Right cardiac atrium (tissue), 5 donors: ENCODE data around the gene AHR. TPM values are rescaled to one million over a fixed set of nuclear protein-coding genes. Genes with fewer than 3 reads are reported as not detected.

Source experiments
- ATAC-seq, 2 donors: fragments of 200-7000 bp; cut with Tn5 transposase; one replicate each; pipeline versions ENCODE4 v1.8.0 to v1.9.1; 2020; ENCODE audit warnings: moderate library complexity in 2 of 2, mild to moderate bottlenecking in 1 of 2
- DNase-seq, 3 donors: peaks; one replicate each; pipeline ENCODE4 v3.0.0-alpha.2; 2020
- H3K27ac ChIP-seq: one replicate; pipeline ENCODE4 v1.5.1; 2013; ENCODE audit warnings: mild to moderate bottlenecking, low read length, control low read depth, moderate library complexity
- H3K27me3 ChIP-seq: one replicate; pipeline ENCODE4 v1.6.1; 2013; ENCODE audit not compliant: control insufficient read depth, insufficient read depth
- H3K4me1 ChIP-seq: one replicate; pipeline ENCODE4 v1.6.1; 2013; ENCODE audit warnings: low read length; ENCODE audit not compliant: control insufficient read depth, insufficient read depth
- H3K4me3 ChIP-seq: one replicate; pipeline ENCODE4 v1.5.1; 2013; ENCODE audit warnings: low read length, control low read depth
- H3K9me3 ChIP-seq: one replicate; pipeline ENCODE4 v1.6.1; 2013; ENCODE audit warnings: low read length; ENCODE audit not compliant: control insufficient read depth
- WGBS: extraction: QIAGEN DNeasy Blood & Tissue Kit; methylation state at CpG from one replicate; pipeline ENCODE4 v1.1.7; 2013; 5-methylcytosine and 5-hydroxymethylcytosine counted together
- intact Hi-C, 4 donors: fragments of 100-400 bp; cut with DNase I; formaldehyde crosslinking; loops; one replicate each; pipeline versions ENCODE4 v1.11.0 to v1.14.0; 2022 to 2023
- polyA plus RNA-seq: library from polyadenylated mRNA; stranded (reverse); fragments of 200-250 nt; gene quantifications from one replicate; pipeline ENCODE4 v1.2.3, GENCODE V29; 2013
- total RNA-seq, 4 donors: library from RNA; stranded (reverse); fragmentation: NEBNext Ultra II Directional; extraction: Animal tissue kit (Norgen Biotek cat#: 25700); gene quantifications; one replicate each; pipeline ENCODE4 v1.2.1, GENCODE V29; 2021
- donor health status: healthy with polysubstance abuse.
- donor health status: DM: no; HTN: yes; CAD: no.
- donor health status: DM: no; HTN: no; CAD: no.
- donor health status: DM: no; HTN: yes; CAD: no; lungs with severe emphysema.
- donor health status: DM: yes; HTN: yes; CAD: no.

Gene AHR
- total and polyA plus RNA-seq, 5 donors = 7.6 to 30.3 (median 26.5) TPM

- Histone ChIP-seq H3K4me3 (no peak overlapping the region), H3K4me1 (no peaks in the 10 kb centered on the region), H3K27me3 (no peaks in the 10 kb centered on the region), H3K9me3 (no peaks in the 10 kb centered on the region), H3K27ac (no peak overlapping the region)
- intact Hi-C loops = no loop called here
- peak in 1 of 3 donors; percentile 29 for DNase-seq
- peak; percentile 83 to 86 for ATAC-seq
Observed at GRCh38 chr7:17289074-17289645, 9.3 kb upstream of the AHR start.

DNA sequence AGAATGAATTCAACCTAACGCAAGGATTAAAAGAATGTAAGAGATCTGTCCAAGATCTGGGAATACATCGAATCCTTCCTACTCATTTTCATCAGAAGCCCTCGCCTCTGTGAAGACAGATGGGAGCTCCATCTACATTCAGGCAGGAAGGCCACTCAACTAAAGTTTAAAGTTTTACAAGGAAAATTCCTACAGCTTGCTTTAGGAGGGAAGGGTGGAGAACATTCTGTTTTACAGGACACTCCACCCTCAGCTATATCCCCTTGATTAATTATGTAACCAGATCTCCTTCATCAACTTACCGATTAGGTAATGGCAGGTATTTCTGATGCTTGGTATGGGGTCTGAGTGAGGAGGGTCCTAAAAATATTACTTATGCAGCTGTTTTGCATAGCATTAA is 5.6 kb upstream of the AHR start:
- Histone ChIP-seq H3K9me3 (no peaks in the 10 kb centered on the region), H3K4me3 (no peak overlapping the region), H3K27ac (no peak overlapping the region), H3K4me1 (no peaks in the 10 kb centered on the region), H3K27me3 (no peaks in the 10 kb centered on the region)
- intact Hi-C loops = loop anchor here in 2 of 4 donors (10.0 kb wide), 2 partner anchors 58 to 308 kb away; no protein-coding TSS in a partner anchor
- DNase-seq (no peak), ATAC-seq (no peak)
- 72% methylated on average over 4 of the region's 4 CpGs for WGBS

- no peak overlapping the region for H3K4me3 ChIP-seq
- no peaks in the 10 kb centered on the region for H3K27me3 ChIP-seq
- 76% methylated on average over 2 of the region's 2 CpGs for WGBS
- H3K27ac ChIP-seq = no peak overlapping the region
- H3K9me3 ChIP-seq = no peaks in the 10 kb centered on the region
- intact Hi-C loops = loop anchor here in 2 of 4 donors (10.0 kb wide), 2 partner anchors 59 to 309 kb away; no protein-coding TSS in a partner anchor
- no peaks in the 10 kb centered on the region for H3K4me1 ChIP-seq
- DNase-seq (no peak), ATAC-seq (no peak)
Observed at GRCh38 chr7:17293481-17293880, 5.0 kb upstream of the AHR start.

GRCh38 chr7:17297243-17297642 is 1.2 kb upstream of the AHR start:
- Histone ChIP-seq H3K4me1 (no peaks in the 10 kb centered on the region), H3K27me3 (no peaks in the 10 kb centered on the region), H3K27ac (no peak overlapping the region), H3K9me3 (no peaks in the 10 kb centered on the region), H3K4me3 (peak overlapping the region; percentile 18)
- WGBS = 22% methylated on average over 2 of the region's 2 CpGs
- DNase-seq = no peak
- intact Hi-C loops = loop anchor here in 2 of 4 donors (10.0 kb wide), 2 partner anchors 62 to 312 kb away; no protein-coding TSS in a partner anchor
- ATAC-seq = no peak

DNA sequence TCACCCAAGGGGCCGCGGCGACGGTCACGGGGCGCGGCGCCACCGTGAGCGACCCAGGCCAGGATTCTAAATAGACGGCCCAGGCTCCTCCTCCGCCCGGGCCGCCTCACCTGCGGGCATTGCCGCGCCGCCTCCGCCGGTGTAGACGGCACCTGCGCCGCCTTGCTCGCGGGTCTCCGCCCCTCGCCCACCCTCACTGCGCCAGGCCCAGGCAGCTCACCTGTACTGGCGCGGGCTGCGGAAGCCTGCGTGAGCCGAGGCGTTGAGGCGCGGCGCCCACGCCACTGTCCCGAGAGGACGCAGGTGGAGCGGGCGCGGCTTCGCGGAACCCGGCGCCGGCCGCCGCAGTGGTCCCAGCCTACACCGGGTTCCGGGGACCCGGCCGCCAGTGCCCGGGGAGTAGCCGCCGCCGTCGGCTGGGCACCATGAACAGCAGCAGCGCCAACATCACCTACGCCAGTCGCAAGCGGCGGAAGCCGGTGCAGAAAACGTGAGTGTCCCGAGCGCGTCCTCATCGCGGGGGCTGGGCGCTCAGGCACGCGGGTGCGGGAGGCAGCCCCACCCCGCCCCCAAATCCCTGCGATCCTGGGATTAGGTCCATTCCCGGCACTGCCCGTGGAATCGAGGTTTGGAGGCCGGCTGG is 509 bp downstream of the AHR start:
- intact Hi-C loops = loop anchor here in 2 of 4 donors (10.0 kb wide), 2 partner anchors 64 to 314 kb away; no protein-coding TSS in a partner anchor
- H3K9me3 ChIP-seq = no peaks in the 10 kb centered on the region
- peak overlapping the region; percentile 78 for H3K4me3 ChIP-seq
- DNase-seq (peak; percentile 52 to 82 (median 81)), ATAC-seq (peak; percentile 60 to 69)
- H3K4me1 ChIP-seq = no peaks in the 10 kb centered on the region
- H3K27me3 ChIP-seq = no peaks in the 10 kb centered on the region
- WGBS = under 1% methylated on average over 81 of the region's 81 CpGs
- peak overlapping the region; percentile 80 for H3K27ac ChIP-seq

- H3K27me3 ChIP-seq = no peaks in the 10 kb centered on the region
- H3K27ac ChIP-seq = peak overlapping the region; percentile 80
- DNase-seq (no peak), ATAC-seq (peak; percentile 1 to 5)
- peaks cover 2% of the 10 kb centered on the region for H3K4me1 ChIP-seq
- intact Hi-C loops = loop anchor here in 2 of 4 donors (10.0 kb wide), 2 partner anchors 65 to 315 kb away; no protein-coding TSS in a partner anchor
- 3% methylated on average over 13 of the region's 13 CpGs for WGBS
- peak overlapping the region; percentile 78 for H3K4me3 ChIP-seq
- H3K9me3 ChIP-seq = no peaks in the 10 kb centered on the region
Observed at GRCh38 chr7:17299483-17299991, 1.1 kb downstream of the AHR start.

DNA sequence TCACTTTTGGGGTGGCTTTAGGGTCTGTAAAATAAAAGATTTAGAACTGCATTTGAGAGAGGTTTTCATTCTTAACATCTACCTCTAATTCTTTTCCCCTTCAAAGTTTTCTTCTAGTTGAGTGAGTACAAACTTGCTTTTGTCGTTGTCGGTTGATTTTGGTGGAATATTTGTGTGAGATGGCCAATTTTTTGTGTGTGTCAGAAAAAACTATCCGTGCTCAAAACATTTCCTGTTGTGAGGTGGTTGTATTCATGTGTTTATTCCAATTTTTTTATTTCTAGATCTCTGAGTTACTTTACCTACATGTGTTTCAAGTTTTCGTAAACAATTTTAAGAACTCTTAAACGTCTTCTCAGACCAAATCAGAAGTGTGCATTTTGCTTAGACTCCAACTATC is 1.6 kb downstream of the AHR start:
- intact Hi-C loops = loop anchor here in 3 of 4 donors (10.0 kb wide), 5 partner anchors 225 to 345 kb away; no protein-coding TSS in a partner anchor
- Histone ChIP-seq H3K27me3 (no peaks in the 10 kb centered on the region), H3K4me1 (peaks cover 2% of the 10 kb centered on the region), H3K9me3 (no peaks in the 10 kb centered on the region), H3K27ac (peak overlapping the region; percentile 80), H3K4me3 (peak overlapping the region; percentile 78)
- 9% methylated on average over 5 of the region's 5 CpGs for WGBS
- ATAC-seq (no peak), DNase-seq (no peak)

DNA sequence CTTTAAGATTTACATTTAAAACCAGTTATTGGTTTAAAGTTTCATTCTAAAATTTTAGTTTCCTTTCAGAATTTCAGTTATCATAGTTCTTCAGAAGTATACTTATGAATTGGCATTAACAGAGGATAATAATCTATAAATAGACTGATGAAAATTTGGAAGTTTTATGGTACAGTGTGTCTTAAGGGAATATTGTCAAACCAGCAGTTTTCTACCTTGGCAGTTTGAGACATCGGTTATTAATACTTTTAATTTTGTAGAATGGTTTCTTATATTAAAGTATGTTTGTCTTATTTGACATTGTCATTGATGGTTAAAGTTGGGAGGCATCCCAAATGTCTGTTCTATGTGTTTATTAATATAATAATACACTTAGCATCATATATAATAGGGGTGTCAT is 2.0 kb downstream of the AHR start:
- no peaks in the 10 kb centered on the region for H3K27me3 ChIP-seq
- ATAC-seq (no peak), DNase-seq (no peak)
- no peak overlapping the region for H3K27ac ChIP-seq
- WGBS = 29% methylated on average over 1 of the region's 1 CpG
- H3K4me3 ChIP-seq = peak overlapping the region; percentile 78
- H3K9me3 ChIP-seq = no peaks in the 10 kb centered on the region
- intact Hi-C loops = loop anchor here in 3 of 4 donors (10.0 kb wide), 5 partner anchors 224 to 344 kb away; no protein-coding TSS in a partner anchor
- peaks cover 3% of the 10 kb centered on the region for H3K4me1 ChIP-seq

DNA sequence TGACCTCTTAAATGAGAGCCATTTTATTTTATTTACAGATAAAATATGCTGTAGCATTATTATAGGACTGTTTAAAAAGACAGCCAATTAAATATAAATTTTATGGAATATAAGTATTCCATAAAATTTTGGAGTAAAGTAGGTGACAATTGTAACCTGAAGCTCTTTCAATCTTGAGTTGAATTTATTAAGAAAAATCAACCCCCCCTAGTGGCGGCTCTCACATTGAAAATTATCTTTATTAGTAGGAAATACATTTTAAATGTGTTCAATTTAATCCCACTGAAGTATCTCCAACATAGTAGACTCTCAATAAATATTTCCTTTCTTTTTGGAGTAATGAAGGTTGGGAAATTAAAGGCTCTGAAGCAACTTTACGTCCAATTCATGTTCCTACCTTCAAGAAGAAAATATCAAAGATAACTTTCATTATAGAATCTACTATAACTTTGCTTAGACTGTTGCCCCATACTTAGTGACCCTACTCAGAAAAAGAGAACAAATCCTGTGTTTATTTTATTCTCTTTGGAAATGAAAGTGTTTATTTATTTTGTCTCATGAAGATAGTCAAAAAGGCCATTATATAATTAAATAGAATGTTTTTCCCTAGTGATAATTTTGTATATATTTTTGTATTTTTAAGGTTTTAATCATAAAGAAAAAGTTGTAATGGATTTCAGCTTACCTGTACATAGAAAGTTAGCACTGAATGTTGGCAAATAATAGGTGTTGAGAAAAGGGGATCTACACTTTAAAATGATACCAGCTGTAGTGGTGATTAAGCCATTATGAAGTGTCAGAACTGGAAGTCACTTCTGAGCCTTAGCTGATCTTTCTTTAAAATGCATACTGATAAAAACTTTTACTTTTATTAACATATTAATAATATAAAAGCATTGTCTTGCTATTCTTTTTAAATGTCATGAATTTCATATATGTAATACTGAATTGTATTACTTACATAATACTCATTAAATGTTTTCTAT is 3.3 kb downstream of the AHR start:
- no peaks in the 10 kb centered on the region for H3K9me3 ChIP-seq
- WGBS = 21% methylated on average over 2 of the region's 2 CpGs
- intact Hi-C loops = loop anchor here in 3 of 4 donors (10.0 kb wide), 5 partner anchors 223 to 343 kb away; no protein-coding TSS in a partner anchor
- DNase-seq (peak in 1 of 3 donors; percentile 65), ATAC-seq (no peak)
- peaks cover 5% of the 10 kb centered on the region for H3K4me1 ChIP-seq
- H3K27ac ChIP-seq = no peak overlapping the region
- H3K4me3 ChIP-seq = peak overlapping the region; percentile 78
- H3K27me3 ChIP-seq = no peaks in the 10 kb centered on the region

GRCh38 chr7:17302575-17303142 is 4.2 kb downstream of the AHR start:
- no peak for DNase-seq
- ATAC-seq = no peak
- H3K9me3 ChIP-seq = no peaks in the 10 kb centered on the region
- WGBS = 44% methylated on average over 8 of the region's 8 CpGs
- no peaks in the 10 kb centered on the region for H3K27me3 ChIP-seq
- intact Hi-C loops = loop anchor here in 3 of 4 donors (10.0 kb wide), 5 partner anchors 222 to 342 kb away; no protein-coding TSS in a partner anchor
- peaks cover 7% of the 10 kb centered on the region for H3K4me1 ChIP-seq
- peak overlapping the region; percentile 23 for H3K4me3 ChIP-seq
- H3K27ac ChIP-seq = no peak overlapping the region
